ENCODE data around the gene SHMT2.

GRCh38 chr12:57209916-57210315 lies 19.6 kb upstream of the SHMT2 start:
- TF ChIP-seq GATA2 (IDR thresholded peaks at IDR 0.05; ENCODE audit: low read depth, low read length) (no peak), GATA3 (IDR thresholded peaks at IDR 0.05; ENCODE audit: low read depth, low read length) (no peak)

Data from SH-SY5Y (cell line).